Measurements from ENCODE around the gene NWD2.
"Not testable (repeated sequence)": the region's sequence is repeated elsewhere in the genome, so short reads cannot be mapped to it uniquely, and the experiment has no call there.

NWD2 gene

DNA sequence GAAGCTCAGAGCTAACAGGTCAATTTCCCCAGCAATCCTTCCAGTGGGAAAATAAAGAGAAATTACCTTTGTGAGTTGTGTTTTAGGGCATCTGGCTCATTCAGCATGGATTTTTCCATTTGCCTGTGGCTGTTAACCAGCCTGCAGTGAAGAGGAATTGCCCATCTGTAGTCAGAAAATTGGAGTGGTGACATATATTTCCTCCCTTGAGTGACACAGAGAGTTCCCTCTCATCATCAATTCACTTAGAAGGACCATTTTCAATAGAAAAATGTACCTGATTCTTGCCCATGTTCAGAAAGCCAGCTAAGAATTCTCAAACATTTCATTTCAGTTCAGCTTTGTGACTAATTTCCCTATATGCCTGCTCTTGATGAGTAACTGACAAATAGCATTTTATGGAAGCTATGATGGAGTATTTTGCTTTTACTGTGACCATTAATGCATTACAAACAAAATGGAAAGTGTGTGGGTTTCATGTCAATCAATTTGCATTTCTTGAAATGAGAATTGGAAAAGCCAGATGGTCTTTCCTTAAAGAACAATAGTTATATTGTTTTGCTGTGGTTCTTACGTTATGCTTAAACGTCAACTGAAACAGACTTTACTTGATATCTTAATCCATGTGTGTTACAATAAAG lies 155.8 kb downstream of the NWD2 start:
- no peak for DNase-seq

DNA sequence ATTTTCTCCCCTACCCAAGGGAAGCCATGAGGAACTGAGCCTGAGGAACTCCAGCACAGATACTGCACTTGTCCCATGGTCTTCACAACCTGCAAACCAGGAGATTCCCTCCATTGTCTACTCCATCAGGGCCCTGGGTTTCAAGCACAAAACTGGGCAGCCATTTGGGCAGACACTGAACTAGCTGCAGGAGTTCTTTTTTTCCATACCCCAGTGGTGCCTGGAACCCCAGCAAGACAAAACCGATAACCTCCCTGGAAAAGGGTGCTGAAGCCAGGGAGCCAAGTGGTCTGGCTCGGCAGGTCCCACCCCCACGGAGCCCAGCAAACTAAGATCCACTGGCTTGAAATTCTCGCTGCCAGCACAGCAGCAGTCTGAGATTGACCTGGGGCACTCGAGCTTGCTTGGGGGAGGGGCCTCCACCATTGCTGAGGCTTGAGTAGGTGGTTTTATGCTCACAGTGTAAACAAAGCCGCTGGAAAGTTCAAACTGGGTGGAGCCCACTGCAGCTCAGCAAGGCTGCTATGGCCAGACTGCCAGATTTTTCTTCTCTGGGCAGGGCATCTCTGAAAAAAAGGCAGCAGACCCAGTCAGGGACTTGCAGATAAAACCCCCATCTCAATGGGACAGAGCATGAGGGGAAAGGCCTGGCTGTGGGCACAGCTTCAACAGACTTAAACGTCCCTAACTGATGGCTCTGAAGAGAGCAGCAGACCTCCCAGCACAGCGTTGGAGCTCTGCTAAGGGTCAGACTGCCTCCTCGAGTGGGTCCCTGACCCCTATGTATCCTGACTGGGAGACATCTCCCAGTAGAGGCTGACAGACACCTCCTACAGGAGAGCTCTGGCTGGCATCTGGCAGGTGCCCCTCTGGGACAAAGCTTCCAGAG lies 163.6 kb downstream of the NWD2 start:
- not testable (repeated sequence) for DNase-seq

DNA sequence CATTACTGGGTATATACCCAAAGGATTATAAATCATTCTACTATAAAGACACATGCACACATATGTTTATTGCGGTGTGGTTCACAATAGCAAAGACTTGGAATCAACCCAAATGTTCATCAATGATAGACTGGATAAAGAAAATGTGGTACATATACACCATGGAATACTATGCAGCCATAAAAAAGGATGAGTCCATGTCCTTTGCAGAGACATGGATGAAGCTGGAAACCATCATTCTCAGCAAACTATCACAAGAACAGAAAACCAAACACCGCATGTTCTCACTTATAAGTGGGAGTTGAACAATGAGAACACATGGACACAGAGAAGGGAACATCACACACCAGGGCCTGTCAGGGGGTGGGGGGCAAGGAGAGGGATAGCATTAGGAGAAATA lies 169.1 kb downstream of the NWD2 start:
- not testable (repeated sequence) for DNase-seq

DNA sequence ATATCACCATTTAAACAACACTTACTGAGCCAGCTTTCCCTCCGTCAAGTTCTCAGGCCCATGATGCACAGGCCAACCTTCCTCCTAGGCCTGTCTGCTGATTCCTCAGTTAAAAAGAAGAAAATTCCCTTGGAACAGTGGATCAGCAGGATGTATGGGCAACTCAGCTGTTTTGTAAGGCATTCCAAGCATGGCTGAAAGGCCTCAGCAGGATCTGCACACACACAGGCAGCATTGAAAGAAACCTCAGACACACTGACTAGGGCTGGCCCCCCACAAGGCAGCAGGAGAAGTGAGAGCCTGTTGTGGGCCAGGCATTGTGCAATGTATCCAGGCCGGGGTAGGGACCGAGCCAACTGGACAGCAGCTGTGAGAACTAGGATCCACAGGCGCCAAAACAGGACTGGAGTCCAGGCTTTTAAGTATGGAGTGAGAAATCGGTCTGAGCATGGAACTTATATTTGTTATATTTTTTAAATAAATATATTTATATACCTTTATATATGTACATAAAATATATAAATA lies 171.4 kb downstream of the NWD2 start:
- no peak for DNase-seq

DNA sequence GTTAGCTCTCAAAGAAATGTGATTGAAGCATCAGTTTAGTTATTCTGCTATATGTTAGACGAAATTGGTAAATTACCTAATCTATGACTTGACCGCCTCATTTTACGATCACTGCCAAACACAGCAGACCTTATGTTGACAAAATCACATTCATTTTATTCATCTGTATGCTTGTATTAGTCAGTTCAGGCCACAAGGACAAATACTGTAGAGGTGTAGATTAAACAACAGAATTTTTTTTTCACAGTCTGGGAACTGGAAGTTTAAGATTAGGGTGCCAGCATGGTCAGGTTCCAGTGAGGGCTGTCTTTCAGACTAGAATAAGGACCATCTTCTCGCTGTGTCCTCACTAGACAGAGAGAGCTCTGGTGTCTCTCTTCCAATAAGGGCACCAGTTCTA lies 177.1 kb downstream of the NWD2 start:
- DNase-seq, result no peak

DNA sequence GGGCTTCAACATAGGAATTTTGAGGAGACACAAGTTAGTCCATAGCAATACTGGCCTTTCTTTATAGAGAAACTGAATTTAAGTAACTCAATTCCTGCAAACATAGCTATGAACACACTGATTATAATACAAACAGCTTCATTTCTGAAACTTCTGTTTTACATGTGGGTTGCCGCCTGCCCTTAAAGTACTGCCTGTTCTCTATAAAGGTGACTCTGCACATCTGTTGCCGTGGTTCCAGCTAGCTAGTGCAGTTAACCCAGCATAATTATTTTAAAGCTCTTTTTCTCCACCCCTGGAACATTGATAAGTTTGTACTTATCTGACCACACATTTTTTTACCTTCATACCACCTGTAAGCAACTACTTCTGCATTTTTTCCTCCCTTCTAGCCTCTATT lies 177.6 kb downstream of the NWD2 start:
- DNase-seq, result no peak

DNA sequence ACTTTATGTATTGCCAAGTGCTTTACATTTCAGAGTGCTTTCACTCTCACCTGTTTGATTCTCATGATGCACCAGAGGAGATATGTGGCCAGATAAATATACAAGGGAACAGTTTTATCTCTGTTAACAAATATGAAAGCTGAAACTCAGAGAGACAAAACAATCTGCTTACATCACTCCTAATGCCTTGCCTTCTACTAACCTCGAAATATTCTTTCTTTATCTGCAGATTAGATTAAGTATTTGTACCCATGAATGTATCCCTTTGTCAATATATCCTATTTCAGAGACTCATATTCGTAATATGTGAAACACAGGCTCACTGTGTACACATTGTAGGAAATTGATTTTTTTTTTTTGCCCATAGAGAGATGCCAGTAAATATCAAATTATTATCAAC lies 178.1 kb downstream of the NWD2 start:
- no peak for DNase-seq

DNA sequence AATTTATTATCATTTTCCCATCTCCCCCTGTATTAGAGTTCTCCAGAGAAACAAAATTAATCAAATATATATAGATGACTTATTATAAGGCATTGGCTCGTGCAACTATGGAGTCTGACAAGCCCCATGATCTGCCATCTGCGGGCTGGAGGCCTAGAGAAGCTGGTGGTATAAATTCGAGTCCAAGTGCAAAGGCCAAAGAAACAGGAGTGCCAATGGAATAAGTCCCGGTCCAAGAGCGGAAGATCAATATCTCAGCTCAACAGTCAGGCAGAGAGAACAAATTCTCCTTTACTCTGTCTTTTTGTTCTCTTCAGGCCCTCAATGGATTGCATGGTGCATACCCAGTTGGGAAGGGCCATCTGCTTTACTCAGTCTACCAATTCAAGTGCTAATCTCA lies 178.8 kb downstream of the NWD2 start:
- no peak for DNase-seq

DNA sequence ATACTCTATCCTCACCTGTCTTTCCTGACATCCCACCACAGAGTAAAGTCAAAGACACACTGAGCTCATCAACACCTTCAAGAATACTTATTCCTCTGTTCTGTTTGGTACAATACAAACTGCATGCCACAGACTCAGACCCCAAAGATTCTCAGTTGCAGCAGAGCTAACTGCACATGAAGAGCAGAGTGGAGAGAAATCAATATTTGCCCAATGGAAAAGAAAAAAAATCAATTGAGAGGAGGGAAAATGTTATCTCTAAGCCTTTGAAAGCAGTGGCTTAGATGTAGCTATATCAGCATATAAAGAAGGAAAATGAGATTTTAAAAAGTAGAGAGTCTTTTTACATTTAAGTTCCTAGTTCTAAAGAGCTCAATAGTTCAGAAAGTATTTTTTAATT lies 180.2 kb downstream of the NWD2 start:
- peak; percentile 43 for DNase-seq

DNA sequence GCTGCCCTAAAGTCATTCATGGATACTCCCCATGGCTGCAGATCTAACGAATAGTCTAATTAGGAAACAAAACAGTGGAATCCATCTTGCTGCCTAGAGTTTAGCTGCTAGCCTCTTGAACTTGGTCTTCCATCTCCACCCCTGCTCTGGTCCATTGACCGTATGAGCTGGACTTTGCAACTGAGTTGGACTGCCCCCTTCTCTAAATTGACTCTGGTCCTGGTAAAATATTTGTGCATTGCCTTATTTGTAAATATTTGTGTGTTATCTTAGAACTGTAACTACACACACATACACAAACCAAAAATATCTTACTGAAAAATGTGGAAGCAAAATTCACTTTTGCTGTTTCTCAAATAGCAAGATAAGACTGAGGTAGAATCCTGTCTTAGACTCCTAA lies 181.3 kb downstream of the NWD2 start:
- no peak for DNase-seq

DNA sequence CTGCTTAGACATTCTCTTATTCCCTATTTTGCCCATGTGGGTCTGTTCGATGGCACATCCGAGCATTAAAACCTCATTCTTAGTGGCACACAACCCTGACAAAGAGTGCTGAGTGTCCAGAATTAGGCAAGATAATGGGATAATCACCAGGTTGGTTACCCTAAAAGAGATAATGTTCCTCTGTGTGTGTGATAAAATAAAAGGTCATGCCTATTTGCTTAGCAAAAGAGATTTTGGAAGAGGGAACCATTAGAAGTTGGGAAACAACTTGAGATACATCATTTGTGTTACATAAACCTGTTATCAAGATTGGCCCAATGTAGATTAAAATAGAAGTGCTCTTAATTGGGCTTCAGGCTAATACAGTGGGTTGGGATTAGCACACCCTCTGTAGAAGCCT lies 182.7 kb downstream of the NWD2 start:
- no peak for DNase-seq

DNA sequence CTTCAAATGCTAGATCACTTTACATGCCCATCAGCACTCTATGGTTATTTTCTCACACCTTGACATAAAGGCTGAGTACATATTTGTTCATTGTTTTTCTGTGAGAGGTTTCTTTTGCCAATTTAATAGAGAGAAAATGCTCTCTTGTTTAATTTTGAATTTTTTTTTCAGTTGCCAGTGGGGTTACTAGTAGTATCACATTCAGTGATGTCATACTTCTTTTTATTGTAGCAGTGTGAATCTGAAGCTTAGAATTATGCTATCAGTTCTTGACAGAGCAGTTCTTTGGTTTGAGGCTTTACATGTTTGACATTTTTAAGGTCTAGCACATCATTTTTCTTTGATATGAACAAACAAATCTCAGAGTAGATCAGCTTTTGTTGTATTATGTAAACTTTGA lies 185.4 kb downstream of the NWD2 start:
- no peak for DNase-seq

DNA sequence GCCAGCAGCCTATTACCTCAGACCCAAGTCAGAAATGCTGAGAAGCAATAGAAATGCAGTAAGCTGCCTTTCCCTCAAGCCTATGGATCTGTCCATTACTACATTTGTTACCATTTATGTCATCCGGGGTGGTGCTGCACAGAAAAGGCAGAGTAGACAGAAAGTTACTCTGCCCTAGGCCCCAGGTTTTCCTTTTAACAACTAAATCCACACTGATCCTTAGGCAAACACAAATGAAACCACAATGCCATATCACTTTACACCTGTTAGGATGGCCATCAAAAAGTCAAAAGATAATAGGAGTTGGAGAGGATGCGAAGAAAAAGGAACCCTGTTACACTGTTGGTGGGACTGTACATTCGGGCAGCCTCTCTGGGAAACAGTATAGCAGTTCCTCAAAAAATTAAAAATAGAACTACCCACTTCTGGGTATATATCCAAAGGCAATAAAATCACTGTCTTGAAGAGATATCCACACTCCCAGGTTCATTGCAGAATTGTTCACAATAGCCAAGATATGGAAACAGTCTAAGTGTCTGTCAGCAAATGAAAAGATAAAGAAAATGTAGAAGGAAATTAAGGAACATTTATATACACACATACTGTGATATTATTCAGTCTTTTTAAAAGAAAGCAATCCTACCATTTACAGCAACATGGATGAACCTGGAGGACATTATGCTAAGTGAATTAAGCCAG lies 186.3 kb downstream of the NWD2 start:
- no peak for DNase-seq

DNA sequence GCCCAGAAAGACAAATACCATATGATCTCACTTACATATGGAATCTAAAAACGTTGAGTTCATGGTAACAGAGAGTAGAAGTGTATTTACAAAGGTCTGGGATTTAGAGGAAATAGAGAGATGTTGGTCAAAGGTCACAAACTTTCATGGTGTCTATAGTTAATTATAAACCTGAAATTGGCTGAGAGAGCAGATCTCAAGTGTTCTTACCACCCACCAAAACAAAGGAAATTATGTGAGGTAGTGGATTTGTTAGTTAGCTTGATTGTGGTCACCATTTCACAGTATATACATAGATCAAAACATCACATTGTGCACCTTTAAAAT lies 186.8 kb downstream of the NWD2 start:
- DNase-seq, result no peak

DNA sequence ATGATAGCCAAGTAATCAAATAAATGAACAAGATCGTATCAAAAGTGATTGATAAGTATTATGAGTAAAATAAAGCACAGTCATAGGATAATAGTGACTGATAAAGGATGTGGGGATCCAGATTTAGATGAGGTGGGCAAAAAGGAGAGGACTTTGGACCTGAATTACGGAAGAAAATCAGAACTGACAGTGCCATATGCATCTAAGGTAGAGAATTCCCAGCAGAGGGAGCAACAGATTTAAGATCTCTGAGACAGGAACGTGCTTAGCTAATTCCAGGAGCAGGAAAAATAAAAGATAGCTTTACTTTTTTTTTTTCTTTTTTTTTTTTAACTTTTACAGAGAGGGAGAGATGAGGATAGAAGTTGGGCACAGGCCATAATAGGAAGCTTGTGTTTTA lies 189.9 kb downstream of the NWD2 start:
- no peak for DNase-seq

DNA sequence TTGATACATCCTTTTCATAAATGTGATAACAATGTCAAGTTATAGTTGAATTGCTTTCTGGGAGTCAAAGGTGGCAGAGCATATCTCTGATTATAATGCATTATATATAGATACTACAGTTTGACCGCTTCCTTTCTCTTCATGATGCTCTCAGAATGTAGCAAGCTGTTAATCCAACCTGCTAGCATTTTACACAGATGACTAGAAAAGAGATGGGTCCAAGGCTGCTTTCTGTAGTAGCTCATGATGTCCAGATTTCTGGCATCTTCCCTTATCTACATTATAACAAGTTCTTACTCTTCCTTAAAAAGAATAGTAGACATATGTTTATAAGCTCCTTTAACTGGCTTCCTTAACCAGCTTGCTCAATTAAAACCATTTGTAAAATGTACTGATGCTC lies 192.0 kb downstream of the NWD2 start:
- DNase-seq, result no peak

DNA sequence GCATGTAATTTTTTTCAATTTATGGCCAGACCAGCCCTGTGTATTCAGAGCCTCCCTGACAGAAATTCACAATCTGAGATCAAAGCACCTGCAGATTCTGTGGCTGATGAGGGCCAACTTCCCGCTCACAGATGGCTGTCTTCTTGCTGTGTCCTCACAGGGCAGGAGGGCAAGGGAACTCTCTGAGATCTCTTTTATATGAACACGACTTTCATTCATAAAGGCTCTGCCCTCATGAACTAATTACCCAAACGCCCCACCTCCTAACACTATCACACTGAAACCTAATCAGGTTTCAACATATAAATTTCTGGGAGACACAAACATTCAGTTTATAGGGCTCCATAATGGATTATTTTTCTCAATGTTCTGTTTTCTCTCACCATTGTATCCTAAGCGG lies 192.6 kb downstream of the NWD2 start:
- no peak for DNase-seq

DNA sequence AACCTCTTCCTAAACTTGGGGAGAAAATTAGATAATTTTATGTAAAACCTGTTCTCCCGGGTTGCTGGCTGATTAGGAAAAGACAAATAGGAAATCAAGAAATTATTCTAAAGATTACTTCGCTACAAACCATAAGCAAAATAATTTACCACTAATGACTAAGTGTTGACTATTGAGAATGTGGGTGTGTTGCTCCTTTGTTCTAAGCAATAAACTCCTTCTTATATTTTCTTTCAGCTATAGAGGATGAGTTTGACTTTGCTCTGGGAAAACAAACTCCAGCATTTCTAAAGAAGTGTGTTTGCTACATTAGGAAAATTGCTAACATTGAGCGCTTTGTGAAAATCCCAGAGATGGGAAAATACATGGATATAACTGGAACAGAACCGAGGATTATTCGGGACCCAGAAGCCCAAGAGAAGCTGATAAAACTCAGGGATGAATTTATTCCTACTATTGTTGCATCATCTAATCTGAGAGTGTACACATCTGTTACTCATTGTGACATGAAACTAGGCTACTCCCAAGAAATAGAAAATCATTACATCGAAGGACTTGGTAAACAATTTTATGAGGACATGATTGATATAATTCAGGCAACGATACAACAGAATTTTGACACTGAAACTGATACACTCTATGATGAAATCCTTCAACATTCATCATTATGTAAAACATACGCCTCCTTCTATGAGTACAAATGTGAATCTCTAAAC lies 194.2 kb downstream of the NWD2 start:
- DNase-seq, result no peak

DNA sequence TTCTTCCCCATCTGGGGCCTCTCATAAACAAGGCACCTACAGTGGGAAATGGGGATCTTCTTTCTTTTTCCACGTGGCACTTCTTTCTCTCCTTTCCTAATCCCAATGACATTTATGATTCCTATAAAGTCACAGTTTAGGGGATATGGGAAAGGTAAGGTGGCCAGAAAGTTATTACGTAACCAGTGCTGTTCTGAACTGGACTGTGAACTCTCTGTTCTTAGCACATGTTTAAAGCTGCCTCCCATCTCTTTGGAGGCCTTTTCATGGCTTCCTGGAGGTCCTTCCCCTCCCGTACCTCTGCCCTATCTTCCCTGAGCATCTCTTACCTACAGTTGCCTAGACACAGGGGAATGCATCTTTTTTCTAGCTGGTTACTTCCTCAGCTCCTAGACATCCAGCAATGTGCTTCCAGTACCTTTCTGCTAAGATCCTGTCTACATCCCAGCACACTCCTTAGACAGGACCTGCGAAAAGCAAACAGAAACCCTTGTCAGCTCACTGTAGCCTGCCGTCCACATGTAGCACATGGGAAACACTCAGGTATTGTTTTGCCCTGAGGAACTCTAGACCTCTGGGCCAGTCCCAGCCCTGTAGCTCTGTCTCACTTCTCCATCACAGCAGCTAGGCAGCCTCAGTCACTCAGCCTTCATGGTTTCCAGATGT lies 195.4 kb downstream of the NWD2 start:
- DNase-seq, result no peak

DNA sequence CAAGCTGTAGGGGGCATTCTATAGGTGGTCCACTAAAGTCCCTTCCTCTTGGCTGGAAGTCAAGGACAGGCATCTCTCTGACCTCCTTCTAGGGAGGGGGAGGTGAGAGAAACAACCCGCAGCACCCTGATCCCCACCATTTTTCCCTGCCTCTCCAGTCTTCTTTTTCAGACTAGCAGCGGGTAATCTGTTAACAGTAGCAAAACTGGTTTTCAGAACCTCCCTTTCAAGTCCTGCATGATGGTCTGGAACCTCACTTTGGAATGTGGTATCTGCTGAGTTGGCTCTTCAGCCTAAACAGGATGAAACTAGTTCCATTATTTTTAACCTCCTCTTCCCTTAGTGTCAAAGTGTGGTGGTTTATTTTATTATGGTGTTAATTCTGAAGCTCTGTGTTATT lies 196.0 kb downstream of the NWD2 start:
- DNase-seq, result no peak

DNA sequence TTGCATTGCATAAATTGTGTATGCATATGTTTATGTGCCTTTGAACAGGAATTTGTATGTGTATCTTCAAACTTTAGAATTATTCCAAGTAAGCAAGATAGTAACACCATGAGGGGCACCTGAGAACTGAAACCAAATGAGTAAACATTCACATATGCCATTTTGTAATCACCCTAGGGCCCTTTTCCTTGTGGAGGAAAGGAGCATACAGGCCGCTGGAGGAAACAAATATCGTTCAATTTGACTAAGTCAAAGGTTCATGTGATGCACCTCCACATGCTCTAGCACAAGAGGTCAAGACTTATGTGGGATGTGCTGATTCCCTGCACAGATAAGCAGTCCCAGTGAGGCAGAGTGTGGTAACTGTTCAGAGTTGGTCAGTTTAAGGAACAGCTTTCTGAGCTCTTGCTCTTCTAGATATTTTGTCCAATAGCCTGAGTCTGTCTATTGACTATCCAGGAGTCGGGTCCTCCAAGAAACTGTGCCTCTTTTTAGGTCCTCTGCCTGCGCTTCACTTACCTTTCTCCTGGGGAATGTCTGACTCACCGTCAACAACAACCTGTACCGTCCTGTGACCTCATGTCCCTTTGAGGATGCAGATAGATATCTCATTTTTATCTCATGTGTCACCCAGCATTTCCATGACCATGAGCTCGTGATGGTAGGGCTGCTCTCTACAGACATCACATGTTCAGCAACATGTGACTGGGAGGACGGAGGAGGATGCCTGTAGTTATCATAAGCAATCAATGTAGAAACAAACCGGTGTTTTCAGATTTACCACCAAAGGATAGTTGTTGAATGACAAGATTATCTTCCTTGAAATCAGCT lies 196.9 kb downstream of the NWD2 start:
- no peak for DNase-seq

DNA sequence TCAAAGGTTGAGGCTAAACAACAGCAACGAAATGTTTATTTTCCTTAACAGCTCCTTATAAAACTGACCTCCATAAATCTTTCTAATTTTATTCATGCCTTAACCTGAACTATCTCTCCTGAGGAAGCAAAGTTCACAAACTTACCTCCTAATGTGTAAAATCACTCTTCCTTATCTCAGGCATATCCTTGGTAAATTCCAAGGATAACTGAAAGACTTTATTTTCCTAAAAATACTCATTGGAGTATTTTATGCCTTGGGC lies 197.4 kb downstream of the NWD2 start:
- DNase-seq, result no peak
